ENCODE measurements around the gene PRTN3. TPM values are rescaled to one million over a fixed set of nuclear protein-coding genes. Genes with fewer than 3 reads are reported as not detected.

PRTN3 gene
- total and polyA plus RNA-seq, 2 of the 4 experiments (the other 2 are of a cell fraction): not detected

- peaks cover 6% of the 10 kb centered on the region for H3K4me1 ChIP-seq (ENCODE audit: control insufficient read depth, insufficient read depth, low read length)
- ChIA-PET POLR2A (ENCODE audit: unreplicated experiment) (no interaction called here), CTCF (no interaction called here)
- no peak overlapping the region for H3K14ac ChIP-seq (replicated peaks; ENCODE audit: low read depth, low read length)
- H2AK9ac ChIP-seq (replicated peaks; ENCODE audit: low read depth, low read length, poor library complexity): no peak overlapping the region
- no peak overlapping the region for H2AFZ ChIP-seq (replicated peaks; ENCODE audit: low read length, poor library complexity)
- no peak overlapping the region for H4K5ac ChIP-seq (ENCODE audit: low read depth, low read length)
- in situ Hi-C loops (cut with MboI; ENCODE audit: low sequenced_read_pairs) (no loop called here), intact Hi-C loops (cut with micrococcal nuclease) (no loop called here), dilution Hi-C loops (cut with HindIII; ENCODE audit: low sequenced_read_pairs, unreplicated experiment) (no loop called here)
- no peak overlapping the region for H2BK120ac ChIP-seq (ENCODE audit: low read depth, low read length)
- ATAC-seq (ENCODE audit: low read depth): no peak
- WGBS, 2 experiments (ENCODE audit: extremely low coverage in 2 of 2, insufficient read length in 1 of 2): 22% methylated on average over 17 of the region's 67 CpGs; no CpG with 5 or more reads in 1 of the 2 experiments
- no peaks in the 10 kb centered on the region for H4K20me1 ChIP-seq (ENCODE audit: insufficient read depth, low read length)
- H3K9me3 ChIP-seq (ENCODE audit: control insufficient read depth, insufficient read depth, low read length): no peaks in the 10 kb centered on the region
- H3K4me3 ChIP-seq (ENCODE audit: insufficient read depth, low read depth, low read length): no peak overlapping the region
- no peak overlapping the region for H2BK5ac ChIP-seq (ENCODE audit: low read depth, low read length, poor library complexity, severe bottlenecking)
- H3K9me1 ChIP-seq (ENCODE audit: insufficient read depth, low read length): no peaks in the 10 kb centered on the region
- H3K79me1 ChIP-seq (ENCODE audit: low read depth in 1 of 2, low read length in 2 of 2): no peaks in the 10 kb centered on the region
- H3K23ac ChIP-seq (ENCODE audit: low read depth, low read length): no peak overlapping the region
- H4K91ac ChIP-seq (ENCODE audit: insufficient read depth, low read depth, low read length): no peak overlapping the region
- H3K9ac ChIP-seq (ENCODE audit: low read depth, low read length): no peak overlapping the region
- no peak overlapping the region for H3K4ac ChIP-seq (ENCODE audit: low read depth, low read length)
- H3K4me2 ChIP-seq (ENCODE audit: low read depth, low read length): no peak overlapping the region
- H3K18ac ChIP-seq (ENCODE audit: low read depth, low read length): no peak overlapping the region
- H2BK15ac ChIP-seq (ENCODE audit: low read depth, low read length): no peak overlapping the region
- H3K36me3 ChIP-seq (ENCODE audit: control insufficient read depth, insufficient read depth, low read length): no peaks in the 10 kb centered on the region
- H3K56ac ChIP-seq (ENCODE audit: extremely low read depth, insufficient read depth, low read length): no peak overlapping the region
- H2BK20ac ChIP-seq (ENCODE audit: low read depth, low read length): no peak overlapping the region
- H2AK5ac ChIP-seq (ENCODE audit: low read depth, low read length): no peak overlapping the region
- no peak overlapping the region for H3K27ac ChIP-seq (ENCODE audit: insufficient read depth, low read length)
- DNase-seq: no peak
- no peak overlapping the region for H4K8ac ChIP-seq (ENCODE audit: low read depth in 2 of 2, low read length in 2 of 2)
- H3K27me3 ChIP-seq (ENCODE audit: control insufficient read depth, insufficient read depth, low read length): peaks cover 2% of the 10 kb centered on the region; the same call in 1 of the 2 replicates
- no peak for TF ChIP-seq RCOR1 (IDR thresholded peaks at IDR 0.05; ENCODE audit: insufficient replicate concordance, low read length)
- no peak for TF ChIP-seq CTCF (conservative IDR thresholded peaks at IDR 0.05; ENCODE audit: low read depth, low read length)
- TF ChIP-seq MXI1 (IDR thresholded peaks at IDR 0.05; ENCODE audit: borderline replicate concordance, low read depth, low read length): no peak
- TF ChIP-seq CHD1 (IDR thresholded peaks at IDR 0.05; ENCODE audit: low read depth, low read length): no peak
- TF ChIP-seq, protein P1, sequence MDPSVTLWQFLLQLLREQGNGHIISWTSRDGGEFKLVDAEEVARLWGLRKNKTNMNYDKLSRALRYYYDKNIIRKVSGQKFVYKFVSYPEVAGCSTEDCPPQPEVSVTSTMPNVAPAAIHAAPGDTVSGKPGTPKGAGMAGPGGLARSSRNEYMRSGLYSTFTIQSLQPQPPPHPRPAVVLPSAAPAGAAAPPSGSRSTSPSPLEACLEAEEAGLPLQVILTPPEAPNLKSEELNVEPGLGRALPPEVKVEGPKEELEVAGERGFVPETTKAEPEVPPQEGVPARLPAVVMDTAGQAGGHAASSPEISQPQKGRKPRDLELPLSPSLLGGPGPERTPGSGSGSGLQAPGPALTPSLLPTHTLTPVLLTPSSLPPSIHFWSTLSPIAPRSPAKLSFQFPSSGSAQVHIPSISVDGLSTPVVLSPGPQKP (IDR thresholded peaks at IDR 0.05; ENCODE audit: borderline replicate concordance, low read depth, low read length): no peak
- no TSS peak for BruUV-seq (replicated peaks)
These were observed 12.3 kb downstream of the PRTN3 start for GRCh38 chr19:853014-853585.
